NCI-H82 (cell line): Measurements from ENCODE around the gene SF3B5.
"Not testable (repeated sequence)": the region's sequence is repeated elsewhere in the genome, so short reads cannot be mapped to it uniquely, and the experiment has no call there.

Source experiments
- DNase-seq: peaks from one replicate; lab custom pipeline; 2025; lab: John Stamatoyannopoulos, UW

Gene SF3B5

DNA sequence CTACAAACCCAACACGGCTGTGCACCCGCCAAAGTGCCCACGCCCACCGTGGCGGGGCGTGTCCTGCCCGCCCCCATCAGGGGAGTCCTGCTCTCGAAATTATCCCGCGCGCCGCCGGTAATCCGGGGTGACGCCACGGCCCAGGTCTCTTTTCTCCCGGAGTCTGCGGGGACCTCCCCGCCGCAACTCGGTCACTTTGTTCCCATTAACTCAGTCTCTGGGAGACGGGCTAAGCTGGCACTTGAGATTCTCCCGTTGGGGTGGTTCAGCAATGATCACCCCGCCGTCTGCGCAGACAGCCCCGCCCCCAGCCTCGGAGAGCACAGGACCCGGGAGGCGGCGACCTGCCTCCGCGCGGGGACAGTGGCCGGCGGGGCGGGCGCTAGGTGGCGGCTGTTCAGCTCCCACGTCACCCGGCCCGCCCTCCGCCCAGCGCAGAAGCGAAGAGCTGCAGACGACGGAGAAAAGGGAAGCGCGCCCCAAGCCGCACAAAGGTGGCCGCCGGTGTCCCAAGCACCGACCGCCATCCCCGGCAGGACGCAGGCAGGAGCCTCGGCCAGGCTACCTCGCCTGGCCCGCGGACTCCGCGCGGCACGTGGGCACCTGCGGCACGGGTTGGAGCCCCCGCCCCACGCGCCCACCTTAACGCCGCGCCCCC, 31.5 kb downstream of the SF3B5 start:
- peak; percentile 83 for DNase-seq

DNA sequence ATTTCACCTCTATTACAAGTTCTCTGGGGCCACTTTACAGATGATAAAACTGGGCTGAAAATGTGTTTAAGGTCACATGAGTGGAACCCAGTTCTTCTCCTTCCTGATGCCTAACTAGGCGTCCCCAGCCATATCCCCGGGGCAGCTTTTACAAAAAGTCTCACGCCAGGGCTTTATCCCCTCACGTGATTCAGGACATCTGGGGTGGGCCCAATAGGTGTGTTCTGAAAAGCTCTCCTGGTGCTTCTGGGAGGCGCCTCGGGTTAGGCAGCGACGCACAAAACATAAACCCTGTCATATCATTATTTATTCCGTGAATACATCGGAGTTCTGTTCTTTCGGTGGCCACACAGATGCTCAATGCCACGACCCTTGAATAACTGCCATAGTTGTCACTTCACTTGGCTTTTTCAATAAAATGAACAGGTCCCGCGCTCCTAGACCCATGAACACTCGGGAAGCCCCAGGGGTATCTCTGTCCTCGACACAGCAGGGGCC, 32.1 kb downstream of the SF3B5 start:
- DNase-seq: peak; percentile 63

DNA sequence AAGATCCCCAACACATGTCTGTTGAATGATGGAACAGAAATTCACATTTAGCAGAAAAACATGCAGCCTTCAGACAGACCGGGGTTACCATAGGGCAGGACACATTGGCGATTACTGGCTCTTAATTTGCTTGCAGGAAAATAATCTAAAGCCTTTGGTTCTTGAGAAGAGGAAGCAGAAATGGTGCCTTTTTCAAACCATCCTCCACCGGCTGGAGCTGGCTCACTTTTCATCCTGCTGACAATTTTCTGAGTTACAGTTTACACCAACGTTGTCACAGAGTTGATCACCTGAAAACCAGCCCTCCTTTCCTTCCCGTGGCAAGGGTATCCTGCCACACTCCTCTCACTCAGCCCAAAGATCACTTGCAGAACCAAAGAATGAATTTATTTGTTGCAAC, 32.6 kb downstream of the SF3B5 start:
- DNase-seq: no peak

DNA sequence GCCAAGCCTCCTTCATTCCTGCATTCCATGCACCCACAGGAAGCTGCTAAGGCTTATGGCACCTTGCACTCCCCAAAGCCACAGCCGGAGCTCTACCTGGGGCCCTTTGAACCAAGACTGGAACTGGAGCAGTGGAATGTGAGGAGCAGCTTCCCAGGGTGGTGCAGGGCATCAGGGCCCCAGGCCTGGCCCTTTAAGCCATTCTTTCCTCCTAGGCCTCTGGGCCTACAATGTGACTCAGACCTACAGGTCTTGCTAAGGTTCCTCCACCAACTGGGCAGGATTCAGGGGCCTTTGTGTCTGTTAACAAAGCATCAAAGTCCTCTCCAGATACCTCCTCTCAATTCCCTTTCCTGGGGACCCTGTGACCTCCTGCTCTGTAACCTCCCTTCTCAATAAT, 36.2 kb downstream of the SF3B5 start:
- DNase-seq: no peak

DNA sequence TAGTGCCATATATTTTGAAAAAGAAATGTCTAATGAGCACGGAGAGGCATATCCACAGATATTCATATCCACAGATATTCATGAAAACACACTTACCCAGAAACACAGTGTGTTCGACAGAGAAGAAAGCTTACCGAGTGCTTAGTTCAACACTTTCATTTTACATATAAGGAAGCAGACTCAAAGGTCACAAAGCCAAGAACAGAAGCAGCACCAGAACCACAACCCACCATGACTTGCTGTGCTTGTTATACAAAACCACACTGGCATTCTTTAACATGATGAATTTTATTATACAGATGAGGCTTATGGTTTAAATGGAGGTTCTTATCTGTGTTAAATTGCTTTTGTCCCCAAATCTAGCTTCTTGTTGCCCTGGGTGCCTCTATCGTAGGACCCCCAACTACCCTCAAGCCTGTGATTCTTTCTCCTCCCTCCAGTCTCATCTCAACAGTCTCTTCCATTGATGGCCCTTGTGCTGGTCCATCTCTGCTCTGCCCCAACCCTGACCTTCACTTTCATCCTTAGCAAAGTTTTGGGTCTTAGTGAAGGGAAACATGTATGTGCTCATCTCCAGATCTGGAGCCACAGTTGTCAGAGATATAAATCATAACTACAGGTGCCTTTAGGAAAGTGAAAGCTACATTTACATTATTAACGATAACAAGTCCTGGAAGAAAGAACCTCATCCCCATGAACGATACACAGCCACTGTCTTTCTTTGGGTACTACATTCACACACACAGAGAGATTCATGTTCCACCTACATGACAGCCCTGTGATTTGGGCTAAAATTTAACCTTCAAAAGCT, 40.0 kb downstream of the SF3B5 start:
- DNase-seq: no peak

DNA sequence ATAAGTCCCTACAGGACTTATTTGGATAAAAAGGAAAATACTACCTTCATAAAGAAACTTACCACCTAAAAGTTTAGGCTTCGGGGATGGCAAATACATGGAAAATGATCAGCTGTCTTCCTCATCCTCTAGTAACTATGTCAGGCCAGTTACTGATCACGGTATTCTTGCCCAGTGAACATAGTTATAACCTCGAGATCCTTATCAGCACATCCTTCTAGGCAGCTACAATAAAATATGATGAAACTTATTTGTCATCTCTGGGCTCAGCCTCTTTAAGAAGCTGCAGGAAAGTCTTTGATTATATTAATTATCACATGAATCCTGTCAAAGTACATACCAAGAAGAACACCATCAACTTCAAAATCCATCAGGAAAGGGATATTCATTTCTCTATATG, 41.8 kb downstream of the SF3B5 start:
- DNase-seq: no peak

DNA sequence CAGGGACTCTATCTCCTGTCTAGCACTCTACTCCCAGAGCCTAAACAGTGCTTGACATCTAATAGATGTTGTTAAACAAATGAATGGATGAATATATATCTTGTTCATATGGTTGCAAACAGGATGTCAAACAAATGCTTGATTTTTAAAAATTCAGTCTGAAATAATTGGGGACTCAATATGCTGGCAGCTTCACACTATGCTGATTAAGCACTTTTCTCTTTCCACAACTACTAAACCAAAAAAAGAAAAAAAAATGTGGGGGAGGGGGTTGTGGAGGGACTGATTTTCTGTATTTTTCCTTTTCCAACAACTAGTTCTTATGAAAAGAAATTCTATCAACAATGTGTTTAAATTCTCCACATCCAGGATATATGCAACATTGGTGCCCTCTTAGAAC, 42.9 kb downstream of the SF3B5 start:
- DNase-seq: no peak

DNA sequence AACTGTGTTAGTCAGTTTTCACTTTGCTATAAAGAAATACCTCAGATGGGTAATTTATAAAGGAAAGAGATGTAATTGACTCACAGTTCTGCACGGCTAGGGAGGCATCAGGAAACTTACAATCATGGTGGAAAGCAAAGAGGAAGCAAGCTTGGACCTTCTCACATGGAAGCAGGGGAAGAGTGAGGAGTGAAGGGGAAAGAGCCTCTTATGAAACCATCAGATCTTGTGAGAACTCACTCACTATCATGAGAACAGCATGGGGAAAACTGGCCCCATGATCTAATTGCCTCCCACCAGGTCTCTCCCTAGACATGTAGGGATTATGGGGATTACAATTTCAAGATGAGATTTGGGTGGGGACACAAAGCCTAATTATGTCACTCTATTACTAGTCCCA, 46.0 kb downstream of the SF3B5 start:
- peak; percentile 19 for DNase-seq

DNA sequence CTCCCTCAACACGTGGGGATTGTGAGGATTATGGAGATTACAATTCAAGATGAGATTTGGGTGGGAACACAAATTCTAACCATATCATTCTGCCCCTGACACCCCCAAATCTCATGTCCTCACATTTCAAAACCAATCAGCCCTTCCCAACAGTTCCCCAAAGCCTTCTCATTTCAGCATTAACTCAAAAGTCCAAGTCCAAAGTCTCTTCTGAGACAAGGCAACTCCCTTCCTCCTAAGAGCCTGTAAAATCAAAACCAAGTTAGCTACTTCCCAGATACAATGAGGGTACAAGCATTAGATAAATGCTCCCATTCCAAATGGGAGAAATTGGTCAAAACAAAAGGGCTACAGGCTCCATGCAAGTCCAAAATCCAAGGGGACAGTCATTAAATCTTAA, 47.7 kb downstream of the SF3B5 start:
- no peak for DNase-seq

DNA sequence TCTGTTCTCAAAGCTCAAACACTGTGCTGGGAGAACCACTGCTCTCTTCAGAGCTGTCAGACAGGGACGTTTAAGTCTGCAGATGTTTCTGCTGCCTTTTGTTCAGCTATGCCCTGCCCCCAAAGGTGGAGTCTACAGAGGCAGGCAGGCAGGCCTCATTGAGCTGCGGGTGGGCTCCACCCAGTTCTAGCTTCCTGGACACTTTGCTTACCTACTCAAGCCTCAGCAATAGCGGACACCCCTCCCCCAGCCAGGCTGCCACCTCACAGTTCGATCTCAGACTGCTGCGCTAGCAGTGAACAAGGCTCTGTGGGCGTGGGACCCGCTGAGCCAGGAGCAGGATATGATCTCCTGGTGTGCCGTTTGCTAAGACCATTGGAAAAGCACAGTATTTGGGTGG, 48.7 kb downstream of the SF3B5 start:
- DNase-seq: not testable (repeated sequence)

DNA sequence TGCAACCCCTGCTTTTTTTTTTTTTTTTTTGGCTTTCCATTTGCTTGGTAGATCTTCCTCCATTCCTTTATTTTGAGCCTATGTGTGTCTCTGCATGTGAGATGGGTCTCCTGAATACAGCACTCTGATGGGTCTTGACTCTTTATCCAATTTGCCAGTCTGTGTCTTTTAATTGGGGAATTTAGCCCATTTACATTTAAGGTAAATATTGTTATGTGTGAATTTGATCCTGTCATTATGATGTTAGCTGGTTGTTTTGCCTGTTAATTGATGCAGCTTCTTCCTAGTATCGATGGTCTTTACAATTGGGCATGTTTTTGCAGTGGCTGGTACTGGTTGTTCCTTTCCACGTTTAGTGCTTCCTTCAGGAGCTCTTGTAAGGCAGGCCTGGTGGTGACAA, 50.4 kb downstream of the SF3B5 start:
- DNase-seq: not testable (repeated sequence)
